SK-N-SH treated with all-trans-retinoic acid at 6 μM for 48 hours (cell line): ENCODE measurements around the gene AP2A2.

Experiments
- ATAC-seq: fragments of 200-7000 bp; cut with Tn5 transposase; 3 replicates; pipeline ENCODE4 v1.9.1; 2020; ENCODE audit warnings: mild to moderate bottlenecking, moderate library complexity
- ARNTL ChIP-seq: fragments of 450-650 bp; formaldehyde crosslinking; IDR thresholded peaks from 2 replicates; pipeline ENCODE4 v1.5.0; 2020; ENCODE audit warnings: low read depth, mild to moderate bottlenecking, moderate library complexity, borderline replicate concordance
- CREB5 ChIP-seq: fragments of 250-450 bp; sonication (Bioruptor Pico); IDR thresholded peaks from 2 replicates; pipeline ENCODE4 v1.5.1; 2020; ENCODE audit warnings: low read depth, mild to moderate bottlenecking, moderate library complexity
- CSDC2 ChIP-seq: fragments of 250-450 bp; sonication (Bioruptor Pico); IDR thresholded peaks from 2 replicates; pipeline ENCODE4 v1.5.0; 2020; ENCODE audit warnings: mild to moderate bottlenecking, moderate library complexity
- ESRRG ChIP-seq: fragments of 250-450 bp; sonication (Bioruptor Pico); IDR thresholded peaks from 2 replicates; pipeline ENCODE4 v1.6.1; 2021; ENCODE audit warnings: mild to moderate bottlenecking
- GLIS3 ChIP-seq: fragments of 250-450 bp; sonication (Bioruptor Pico); IDR thresholded peaks from 2 replicates; pipeline ENCODE4 v1.5.0; 2020; ENCODE audit warnings: mild to moderate bottlenecking, moderate library complexity
- OSR1 ChIP-seq: fragments of 250-450 bp; sonication (Bioruptor Pico); IDR thresholded peaks from 2 replicates; pipeline ENCODE4 v1.8.0; 2022; ENCODE audit warnings: moderate library complexity, mild to moderate bottlenecking, inconsistent platforms
- PATZ1 ChIP-seq: fragments of 250-450 bp; sonication (Bioruptor Pico); IDR thresholded peaks from 2 replicates; pipeline ENCODE4 v1.8.0; 2020; ENCODE audit warnings: mild to moderate bottlenecking, moderate library complexity, borderline replicate concordance
- POU6F1 ChIP-seq: fragments of 250-450 bp; sonication (Bioruptor Pico); IDR thresholded peaks from 2 replicates; pipeline ENCODE4 v1.8.0; 2021; ENCODE audit warnings: low read depth, mild to moderate bottlenecking, moderate library complexity, borderline replicate concordance
- RARB ChIP-seq: fragments of 250-450 bp; sonication (Bioruptor Pico); IDR thresholded peaks from 2 replicates; pipeline ENCODE4 v1.8.0; 2021; ENCODE audit warnings: mild to moderate bottlenecking, moderate library complexity
- SNAI2 ChIP-seq: fragments of 250-450 bp; sonication (Bioruptor Pico); IDR thresholded peaks from 2 replicates; pipeline ENCODE4 v1.5.0; 2020; ENCODE audit warnings: mild to moderate bottlenecking, moderate library complexity
- TCF4 ChIP-seq: fragments of 250-450 bp; sonication (Bioruptor Pico); IDR thresholded peaks from 2 replicates; pipeline ENCODE4 v1.8.0; 2021; ENCODE audit warnings: mild to moderate bottlenecking, moderate library complexity, borderline replicate concordance
- TOX ChIP-seq: fragments of 250-450 bp; sonication (Bioruptor Pico); IDR thresholded peaks from 2 replicates; pipeline ENCODE4 v1.8.0; 2021; ENCODE audit warnings: mild to moderate bottlenecking, moderate library complexity, borderline replicate concordance
- TSHZ2 ChIP-seq: fragments of 250-450 bp; sonication (Bioruptor Pico); IDR thresholded peaks from 2 replicates; pipeline ENCODE4 v1.5.0; 2020; ENCODE audit warnings: mild to moderate bottlenecking, moderate library complexity
- ZFP30 ChIP-seq: fragments of 450-650 bp; formaldehyde crosslinking; IDR thresholded peaks from 2 replicates; pipeline ENCODE4 v1.5.0; 2022; ENCODE audit warnings: mild to moderate bottlenecking, moderate library complexity
- ZNF565 ChIP-seq: fragments of 450-650 bp; formaldehyde crosslinking; conservative IDR thresholded peaks from 2 replicates; pipeline ENCODE4 v1.5.0; 2020; ENCODE audit warnings: low read depth, mild to moderate bottlenecking, moderate library complexity
- ZNF70 ChIP-seq: fragments of 450-650 bp; formaldehyde crosslinking; IDR thresholded peaks from 2 replicates; pipeline ENCODE4 v1.5.0; 2020; ENCODE audit warnings: mild to moderate bottlenecking, moderate library complexity
- ZNF8 ChIP-seq: fragments of 450-650 bp; formaldehyde crosslinking; IDR thresholded peaks from 2 replicates; pipeline ENCODE4 v1.5.0; 2020; ENCODE audit warnings: mild to moderate bottlenecking, moderate library complexity
- TF ChIP-seq, protein P1 (sequence below): fragments of 250-450 bp; sonication (Bioruptor Pico); IDR thresholded peaks from 2 replicates; pipeline ENCODE4 v1.5.1; 2021; ENCODE audit warnings: mild to moderate bottlenecking, moderate library complexity

The AP2A2 gene

DNA sequence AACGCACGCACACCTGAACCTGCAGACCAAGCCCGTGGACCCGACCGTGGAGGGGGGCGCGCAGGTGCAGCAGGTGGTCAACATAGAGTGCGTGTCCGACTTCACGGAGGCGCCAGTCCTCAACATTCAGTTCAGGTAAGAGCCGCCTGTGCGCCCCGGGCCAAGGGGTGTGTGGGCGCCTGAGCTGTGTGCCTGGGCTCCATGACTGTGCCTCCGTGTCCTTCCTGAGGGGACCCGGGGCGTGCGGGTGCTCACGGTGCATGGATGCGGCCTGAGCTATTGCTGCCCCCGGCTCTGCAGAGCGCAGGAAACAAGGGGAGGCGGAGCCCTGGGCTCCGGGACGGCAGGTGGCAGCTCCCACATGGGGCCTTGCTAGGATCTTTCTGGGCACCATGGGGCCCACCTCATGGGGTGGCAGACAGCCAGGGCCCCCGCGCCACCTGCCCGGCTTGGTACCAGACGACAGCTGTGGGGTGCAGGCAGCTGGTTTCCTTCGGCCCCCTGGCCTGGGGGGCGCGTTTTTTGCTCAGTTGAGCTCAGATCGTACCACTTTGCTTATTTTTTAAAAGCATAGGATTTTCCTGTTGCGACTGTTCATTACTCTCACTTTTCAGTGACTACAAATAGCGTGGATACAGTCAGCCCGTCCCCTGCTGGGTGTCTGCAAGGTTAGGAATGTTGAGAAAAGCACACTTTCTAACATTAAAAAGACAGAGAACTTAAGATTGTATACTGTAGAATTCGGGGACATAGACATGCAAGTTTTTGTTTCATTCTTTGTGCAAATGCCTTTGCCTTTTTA lies 82.5 kb downstream of the AP2A2 start:
- TF ChIP-seq CSDC2 (CRISPR knock-in tag) (no peak), ARNTL (no peak), POU6F1 (CRISPR knock-in tag) (no peak), TSHZ2 (CRISPR knock-in tag) (no peak), ZNF8 (CRISPR knock-in tag) (no peak), ESRRG (CRISPR knock-in tag) (no peak), ZNF70 (no peak), RARB (CRISPR knock-in tag) (no peak), ZNF565 (CRISPR knock-in tag) (no peak)
- TF ChIP-seq, protein P1, sequence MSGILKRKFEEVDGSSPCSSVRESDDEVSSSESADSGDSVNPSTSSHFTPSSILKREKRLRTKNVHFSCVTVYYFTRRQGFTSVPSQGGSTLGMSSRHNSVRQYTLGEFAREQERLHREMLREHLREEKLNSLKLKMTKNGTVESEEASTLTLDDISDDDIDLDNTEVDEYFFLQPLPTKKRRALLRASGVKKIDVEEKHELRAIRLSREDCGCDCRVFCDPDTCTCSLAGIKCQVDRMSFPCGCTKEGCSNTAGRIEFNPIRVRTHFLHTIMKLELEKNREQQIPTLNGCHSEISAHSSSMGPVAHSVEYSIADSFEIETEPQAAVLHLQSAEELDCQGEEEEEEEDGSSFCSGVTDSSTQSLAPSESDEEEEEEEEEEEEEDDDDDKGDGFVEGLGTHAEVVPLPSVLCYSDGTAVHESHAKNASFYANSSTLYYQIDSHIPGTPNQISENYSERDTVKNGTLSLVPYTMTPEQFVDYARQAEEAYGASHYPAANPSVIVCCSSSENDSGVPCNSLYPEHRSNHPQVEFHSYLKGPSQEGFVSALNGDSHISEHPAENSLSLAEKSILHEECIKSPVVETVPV (CRISPR knock-in tag) = no peak
- ATAC-seq = no peak

DNA sequence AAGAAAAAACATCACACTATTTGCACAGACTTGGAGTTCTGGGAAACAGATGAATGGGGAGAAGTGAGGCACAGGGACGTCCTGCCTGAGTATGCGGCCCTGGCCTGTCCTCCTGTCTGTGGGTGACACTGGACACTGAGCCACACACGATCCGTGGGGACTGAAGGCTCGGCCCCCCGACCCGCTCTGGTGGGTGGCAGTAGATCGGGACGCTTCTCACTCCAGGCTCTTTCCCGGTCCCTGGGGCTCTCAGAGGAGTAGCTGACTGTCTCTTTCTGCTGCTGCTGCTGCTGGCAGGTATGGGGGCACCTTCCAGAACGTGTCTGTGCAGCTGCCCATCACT lies 83.1 kb downstream of the AP2A2 start:
- no peak for ATAC-seq

More for the DNA sequence above, 83.1 kb downstream of the AP2A2 start:
- no peak for TF ChIP-seq TSHZ2 (CRISPR knock-in tag)
- TF ChIP-seq TOX (CRISPR knock-in tag) = no peak
- no peak for TF ChIP-seq ZFP30 (CRISPR knock-in tag)
- TF ChIP-seq TCF4 (CRISPR knock-in tag) = no peak
- TF ChIP-seq SNAI2 (CRISPR knock-in tag) = no peak
- TF ChIP-seq GLIS3 (CRISPR knock-in tag) = no peak
- TF ChIP-seq CREB5 (CRISPR knock-in tag) = no peak
- no peak for TF ChIP-seq PATZ1 (CRISPR knock-in tag)
- TF ChIP-seq OSR1 (CRISPR knock-in tag) = no peak
- no peak for TF ChIP-seq ESRRG (CRISPR knock-in tag)
- TF ChIP-seq, protein P1 (CRISPR knock-in tag) = no peak
